Neutrophil (primary cell): ENCODE measurements around the gene PROKR1.

Source experiments
- H3K27ac ChIP-seq: fragments of 200-600 bp; sonication (generic); 2 replicates; pipeline ENCODE4 v1.5.1; 2016; ENCODE audit warnings: mild to moderate bottlenecking, moderate library complexity
- H3K27me3 ChIP-seq: fragments of 200-600 bp; sonication (generic); 2 replicates; pipeline ENCODE4 v1.6.0; 2016; ENCODE audit warnings: mild to moderate bottlenecking
- H3K36me3 ChIP-seq: fragments of 200-600 bp; sonication (generic); 2 replicates; pipeline ENCODE4 v1.5.1; 2017
- H3K4me1 ChIP-seq, 2 experiments: fragments of 200-600 bp in 1 of 2; sonication (generic) in 1 of 2; 1 replicate in 1 of 2; 2 replicates in 1 of 2; pipeline versions ENCODE4 v1.5.1 to v1.6.1; 2013 to 2016; ENCODE audit warnings: low read depth in 1 of 2, low read length in 1 of 2, mild to moderate bottlenecking in 1 of 2, moderate library complexity in 1 of 2; ENCODE audit not compliant: control insufficient read depth in 1 of 2, insufficient read depth in 1 of 2
- H3K4me3 ChIP-seq, 2 experiments: fragments of 200-600 bp in 1 of 2; sonication (generic) in 1 of 2; 1 replicate in 1 of 2; 2 replicates in 1 of 2; pipeline ENCODE4 v1.5.1; 2013 to 2016; ENCODE audit warnings: low read depth in 1 of 2, low read length in 1 of 2, mild to moderate bottlenecking in 1 of 2, moderate library complexity in 1 of 2
- H3K9me3 ChIP-seq: fragments of 200-600 bp; sonication (generic); 2 replicates; pipeline ENCODE4 v1.5.1; 2016
- TF ChIP-seq, protein P1 (sequence below): fragments of 200-600 bp; sonication (generic); IDR thresholded peaks from 2 replicates; pipeline ENCODE4 v1.5.1; 2016; ENCODE audit warnings: antibody characterized with exemption

The PROKR1 gene

DNA sequence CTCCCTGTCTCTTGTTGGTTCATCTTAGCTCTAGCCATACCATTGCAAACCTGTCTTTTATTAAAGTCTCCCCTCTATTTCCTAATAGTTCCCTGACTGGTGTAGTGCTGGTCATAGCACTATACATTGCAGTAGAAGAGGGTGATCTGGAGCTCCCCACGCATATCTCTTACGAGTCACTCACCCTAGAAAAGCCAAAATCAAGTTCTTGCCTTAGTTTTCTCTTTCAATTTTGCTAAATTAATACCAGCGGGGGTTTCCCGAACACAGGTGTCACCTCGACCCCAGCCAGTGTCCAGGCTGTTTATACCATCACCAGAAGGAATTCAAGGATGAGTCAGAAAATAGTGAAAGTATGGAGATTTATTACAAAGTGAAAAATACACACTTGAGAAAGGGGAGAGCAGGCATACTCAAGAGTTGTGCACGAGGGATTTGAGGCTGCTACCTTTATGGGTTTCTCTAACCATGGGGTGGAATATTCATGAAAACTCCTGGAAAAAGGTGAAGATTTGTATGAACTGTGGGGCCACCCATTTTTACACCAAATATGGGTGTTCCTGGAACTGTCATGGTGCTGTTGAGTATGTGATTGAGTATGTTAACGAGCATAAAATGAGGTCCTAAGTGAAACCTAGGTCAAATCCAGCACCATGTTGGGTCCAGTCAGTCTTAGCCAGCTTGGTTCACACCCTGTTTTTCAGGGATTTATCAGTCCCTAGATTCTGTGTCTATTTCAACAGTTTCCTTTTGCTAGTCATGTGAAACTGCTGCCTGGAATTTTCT is 20.2 kb downstream of the PROKR1 start:
- Histone ChIP-seq H3K9me3 (no peaks in the 10 kb centered on the region), H3K27me3 (peaks cover 2% of the 10 kb centered on the region), H3K4me1 (peaks cover 6% of the 10 kb centered on the region in 2 experiments), H3K4me3 (no peak overlapping the region), H3K36me3 (no peaks in the 10 kb centered on the region), H3K27ac (no peak overlapping the region)
- TF ChIP-seq, protein P1, sequence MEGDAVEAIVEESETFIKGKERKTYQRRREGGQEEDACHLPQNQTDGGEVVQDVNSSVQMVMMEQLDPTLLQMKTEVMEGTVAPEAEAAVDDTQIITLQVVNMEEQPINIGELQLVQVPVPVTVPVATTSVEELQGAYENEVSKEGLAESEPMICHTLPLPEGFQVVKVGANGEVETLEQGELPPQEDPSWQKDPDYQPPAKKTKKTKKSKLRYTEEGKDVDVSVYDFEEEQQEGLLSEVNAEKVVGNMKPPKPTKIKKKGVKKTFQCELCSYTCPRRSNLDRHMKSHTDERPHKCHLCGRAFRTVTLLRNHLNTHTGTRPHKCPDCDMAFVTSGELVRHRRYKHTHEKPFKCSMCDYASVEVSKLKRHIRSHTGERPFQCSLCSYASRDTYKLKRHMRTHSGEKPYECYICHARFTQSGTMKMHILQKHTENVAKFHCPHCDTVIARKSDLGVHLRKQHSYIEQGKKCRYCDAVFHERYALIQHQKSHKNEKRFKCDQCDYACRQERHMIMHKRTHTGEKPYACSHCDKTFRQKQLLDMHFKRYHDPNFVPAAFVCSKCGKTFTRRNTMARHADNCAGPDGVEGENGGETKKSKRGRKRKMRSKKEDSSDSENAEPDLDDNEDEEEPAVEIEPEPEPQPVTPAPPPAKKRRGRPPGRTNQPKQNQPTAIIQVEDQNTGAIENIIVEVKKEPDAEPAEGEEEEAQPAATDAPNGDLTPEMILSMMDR: no peak

DNA sequence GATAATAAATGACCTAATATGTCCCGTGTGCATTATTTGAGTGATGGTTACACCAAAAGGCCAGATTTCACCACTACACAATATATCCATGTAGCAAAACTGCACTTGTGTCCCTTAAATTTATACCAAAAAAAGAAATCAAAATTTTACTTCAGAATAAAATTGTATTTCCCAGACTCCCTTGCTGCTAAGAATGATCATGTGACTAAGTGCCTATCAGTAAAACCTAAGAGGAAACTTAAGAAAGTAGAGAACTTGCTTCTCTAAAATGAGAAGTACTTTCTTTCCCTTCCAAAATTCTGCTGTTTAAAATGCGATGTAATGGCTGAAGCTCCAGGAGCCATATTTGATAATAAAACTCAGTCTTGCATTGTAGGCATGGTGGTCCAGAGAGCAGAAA is 24.0 kb downstream of the PROKR1 start:
- Histone ChIP-seq H3K9me3 (no peaks in the 10 kb centered on the region), H3K27me3 (no peaks in the 10 kb centered on the region), H3K27ac (no peak overlapping the region), H3K4me3 (no peak overlapping the region), H3K4me1 (peaks cover 4 to 5% of the 10 kb centered on the region in 2 experiments), H3K36me3 (no peaks in the 10 kb centered on the region)
- TF ChIP-seq, protein P1: no peak

DNA sequence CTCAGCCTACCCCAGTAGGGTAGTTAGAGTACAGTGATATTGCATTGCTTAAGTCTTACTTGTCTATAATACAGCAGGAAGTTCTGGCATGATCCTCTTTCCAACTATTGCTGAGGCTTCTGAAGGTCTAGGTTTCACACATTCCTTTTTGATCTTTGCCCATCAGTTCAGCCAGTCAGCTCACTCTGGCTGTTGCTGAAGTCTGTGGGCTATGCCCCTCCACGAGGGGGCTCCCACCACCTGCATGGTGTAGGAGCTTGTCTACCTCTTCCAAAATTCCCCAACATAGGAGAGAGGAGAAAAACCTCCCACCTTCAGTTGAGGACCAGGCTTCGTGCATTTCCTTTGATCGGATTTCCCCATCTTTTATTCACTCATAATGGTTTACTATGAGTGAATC is 26.3 kb downstream of the PROKR1 start:
- Histone ChIP-seq H3K4me3 (no peak overlapping the region), H3K27ac (no peak overlapping the region), H3K9me3 (no peaks in the 10 kb centered on the region), H3K36me3 (no peaks in the 10 kb centered on the region), H3K4me1 (no peaks in the 10 kb centered on the region), H3K27me3 (no peaks in the 10 kb centered on the region)
- TF ChIP-seq, protein P1: no peak

DNA sequence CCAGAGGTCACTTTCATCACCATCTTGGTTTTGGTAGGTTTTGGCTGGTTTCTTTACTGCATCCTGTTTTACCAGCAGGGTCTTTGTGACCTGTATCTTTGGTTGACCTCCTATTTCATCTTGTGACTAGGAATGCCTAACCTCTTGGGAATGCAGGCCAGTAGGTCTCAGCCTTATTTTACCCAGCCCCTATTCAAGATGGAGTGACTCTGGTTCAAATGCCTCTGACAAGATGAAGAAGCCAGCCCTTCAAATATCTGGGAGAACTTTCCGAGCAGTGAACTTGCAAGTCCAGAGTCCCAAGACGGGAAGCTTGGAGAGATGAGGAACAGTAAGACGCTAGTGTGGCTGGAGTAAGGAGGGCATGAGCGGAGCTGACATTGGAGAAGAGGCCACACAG is 28.6 kb downstream of the PROKR1 start:
- Histone ChIP-seq H3K27ac (no peak overlapping the region), H3K4me1 (no peaks in the 10 kb centered on the region), H3K36me3 (no peaks in the 10 kb centered on the region), H3K9me3 (no peaks in the 10 kb centered on the region), H3K27me3 (no peaks in the 10 kb centered on the region), H3K4me3 (no peak overlapping the region)
- TF ChIP-seq, protein P1: no peak

DNA sequence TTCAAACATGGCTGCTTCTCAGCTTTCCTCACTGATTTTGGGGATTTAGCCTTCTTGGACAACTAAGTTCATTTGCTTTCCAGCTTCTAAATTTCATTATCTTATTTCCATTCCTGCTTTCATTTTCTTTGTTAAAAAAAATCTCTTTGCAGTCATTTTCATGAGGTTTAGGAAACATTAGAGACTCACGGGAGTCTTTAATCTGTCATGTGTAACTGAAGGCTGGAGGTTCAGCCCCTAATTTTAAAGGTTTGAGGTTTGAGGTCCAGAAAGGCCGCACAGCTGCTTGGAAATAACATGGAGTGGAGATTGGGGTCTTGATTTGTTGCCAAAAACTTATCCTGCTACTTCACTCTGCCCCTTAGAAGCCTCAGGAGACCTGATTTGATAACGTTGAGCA is 30.3 kb downstream of the PROKR1 start:
- H3K27me3 ChIP-seq: no peaks in the 10 kb centered on the region

More for the DNA sequence above, 30.3 kb downstream of the PROKR1 start:
- Histone ChIP-seq H3K36me3 (no peaks in the 10 kb centered on the region), H3K9me3 (no peaks in the 10 kb centered on the region), H3K4me3 (no peak overlapping the region), H3K4me1 (no peaks in the 10 kb centered on the region), H3K27ac (no peak overlapping the region)
- TF ChIP-seq, protein P1: no peak
